IMR-90 (cell line): ENCODE data around the gene WDR3. TPM values are rescaled to one million over a fixed set of nuclear protein-coding genes. Genes with fewer than 3 reads are reported as not detected.

Experiments
- ATAC-seq: fragments of 200-7000 bp; cut with Tn5 transposase; 2 replicates; pipeline ENCODE4 v1.9.1; 2020; ENCODE audit warnings: low read depth, mild to moderate bottlenecking, moderate library complexity
- BruUV-seq: library from RNA; stranded (reverse); fragments of 400-500 nt; replicated peaks from 2 replicates; lab custom pipeline; 2021; lab: Mats Ljungman, UMichigan
- CTCF ChIA-PET: fragments of 300-600 bp; formaldehyde crosslinking; extraction: SDS; loops from one replicate; lab custom pipeline; 2021; ENCODE audit warnings: antibody characterized with exemption; lab: Yijun Ruan, JAX
- POLR2A ChIA-PET: fragments of 300-600 bp; sonication (Branson Sonifier 250); formaldehyde crosslinking; loops from one replicate; lab custom pipeline; 2022; ENCODE audit warnings: antibody characterized with exemption; ENCODE audit not compliant: unreplicated experiment; lab: Charles Lee
- DNase-seq: peaks from one replicate; pipeline ENCODE4 v3.0.0; 2013
- H2AFZ ChIP-seq: replicated peaks from 2 replicates; pipeline ENCODE3; 2013; ENCODE audit warnings: low read length, mild to moderate bottlenecking; ENCODE audit not compliant: poor library complexity
- H2AK5ac ChIP-seq: 2 replicates; pipeline ENCODE4 v1.6.1; 2013; ENCODE audit warnings: low read depth, low read length, inconsistent platforms
- H2AK9ac ChIP-seq: replicated peaks from 2 replicates; pipeline ENCODE3; 2013; ENCODE audit warnings: mild to moderate bottlenecking, low read depth, low read length, moderate library complexity; ENCODE audit not compliant: poor library complexity
- H2BK120ac ChIP-seq: 2 replicates; pipeline ENCODE4 v1.6.1; 2013; ENCODE audit warnings: low read depth, low read length, inconsistent platforms
- H2BK15ac ChIP-seq: 3 replicates; pipeline ENCODE4 v1.6.1; 2013; ENCODE audit warnings: low read depth, low read length, inconsistent platforms
- H2BK20ac ChIP-seq: 2 replicates; pipeline ENCODE4 v1.6.1; 2013; ENCODE audit warnings: low read depth, mild to moderate bottlenecking, inconsistent platforms, low read length, moderate library complexity
- H2BK5ac ChIP-seq: 2 replicates; pipeline ENCODE4 v1.6.1; 2013; ENCODE audit warnings: mild to moderate bottlenecking, low read depth, low read length, inconsistent platforms; ENCODE audit not compliant: poor library complexity, severe bottlenecking
- H3K14ac ChIP-seq: replicated peaks from 2 replicates; pipeline ENCODE4 v1.6.1; 2013; ENCODE audit warnings: low read depth, low read length, inconsistent platforms
- H3K18ac ChIP-seq: 2 replicates; pipeline ENCODE4 v1.6.1; 2013; ENCODE audit warnings: low read depth, low read length, control low read depth
- H3K23ac ChIP-seq: 2 replicates; pipeline ENCODE4 v1.6.1; 2013; ENCODE audit warnings: low read depth, low read length, inconsistent platforms
- H3K27ac ChIP-seq: 2 replicates; pipeline ENCODE4 v1.5.1; 2013; ENCODE audit warnings: mild to moderate bottlenecking, control low read depth, low read length; ENCODE audit not compliant: insufficient read depth
- H3K27me3 ChIP-seq: 2 replicates; pipeline ENCODE4 v1.6.1; 2013; ENCODE audit warnings: low read length; ENCODE audit not compliant: control insufficient read depth, insufficient read depth
- H3K36me3 ChIP-seq: 2 replicates; pipeline ENCODE4 v1.6.1; 2013; ENCODE audit warnings: low read length, mixed read lengths; ENCODE audit not compliant: control insufficient read depth, insufficient read depth
- H3K4ac ChIP-seq: 2 replicates; pipeline ENCODE4 v1.6.1; 2013; ENCODE audit warnings: low read depth, low read length, inconsistent platforms
- H3K4me1 ChIP-seq: 2 replicates; pipeline ENCODE4 v1.6.1; 2013; ENCODE audit warnings: low read length, mixed read lengths; ENCODE audit not compliant: control insufficient read depth, insufficient read depth
- H3K4me2 ChIP-seq: 2 replicates; pipeline ENCODE4 v1.6.1; 2013; ENCODE audit warnings: low read depth, mild to moderate bottlenecking, control low read depth, low read length, moderate library complexity
- H3K4me3 ChIP-seq: 2 replicates; pipeline ENCODE4 v1.5.1; 2013; ENCODE audit warnings: low read depth, mild to moderate bottlenecking, control low read depth, low read length, moderate library complexity; ENCODE audit not compliant: insufficient read depth
- H3K56ac ChIP-seq: 2 replicates; pipeline ENCODE4 v1.6.1; 2013; ENCODE audit warnings: low read length, inconsistent platforms; ENCODE audit not compliant: insufficient read depth; ENCODE audit errors: extremely low read depth
- H3K79me1 ChIP-seq, 2 experiments: 2 replicates each; pipeline ENCODE4 v1.6.1; 2013; ENCODE audit warnings: low read length in 2 of 2, inconsistent platforms in 1 of 2, low read depth in 1 of 2
- H3K9ac ChIP-seq: 2 replicates; pipeline ENCODE4 v1.6.1; 2013; ENCODE audit warnings: low read depth, low read length, control low read depth
- H3K9me1 ChIP-seq: 2 replicates; pipeline ENCODE4 v1.6.1; 2013; ENCODE audit warnings: low read length, inconsistent platforms; ENCODE audit not compliant: insufficient read depth
- H3K9me3 ChIP-seq: 2 replicates; pipeline ENCODE4 v1.6.1; 2013; ENCODE audit warnings: low read length; ENCODE audit not compliant: control insufficient read depth, insufficient read depth
- H4K20me1 ChIP-seq: 2 replicates; pipeline ENCODE4 v1.6.1; 2013; ENCODE audit warnings: low read length, inconsistent platforms; ENCODE audit not compliant: insufficient read depth
- H4K5ac ChIP-seq: 2 replicates; pipeline ENCODE4 v1.6.1; 2013; ENCODE audit warnings: mild to moderate bottlenecking, low read depth, low read length, control low read depth
- H4K8ac ChIP-seq, 2 experiments: 2 replicates each; pipeline ENCODE4 v1.6.1; 2013; ENCODE audit warnings: low read depth in 2 of 2, low read length in 2 of 2, control low read depth in 1 of 2, inconsistent platforms in 1 of 2
- H4K91ac ChIP-seq: 2 replicates; pipeline ENCODE4 v1.6.1; 2013; ENCODE audit warnings: low read depth, low read length, inconsistent platforms; ENCODE audit not compliant: insufficient read depth
- CHD1 ChIP-seq: IDR thresholded peaks from 2 replicates; pipeline ENCODE4 v1.6.1; 2012; ENCODE audit warnings: low read depth, low read length, improper control_type of control experiment
- NFE2L2 ChIP-seq: fragments of 150-350 bp; IDR thresholded peaks from 2 replicates; pipeline ENCODE4 v1.6.1; 2016; ENCODE audit warnings: low read depth, mild to moderate bottlenecking, low read length
- dilution Hi-C: fragments of 300-500 bp; cut with HindIII; formaldehyde crosslinking; loops from one replicate; pipeline ENCODE4 v1.14.3; 2018; ENCODE audit warnings: low sequenced_read_pairs; ENCODE audit not compliant: unreplicated experiment
- in situ Hi-C: fragments of 300-500 bp; cut with MboI; formaldehyde crosslinking; loops from 3 replicates; pipeline ENCODE4 v1.14.3; 2019; ENCODE audit warnings: low sequenced_read_pairs, inconsistent platforms, mixed read lengths
- intact Hi-C: fragments of 100-400 bp; cut with micrococcal nuclease; formaldehyde crosslinking; loops from 2 replicates; pipeline ENCODE4 v1.10.0; 2022
- polyA plus RNA-seq, 3 experiments: library from polyadenylated mRNA; depleted of rRNA; stranded (reverse); fragments of >200 nt; gene quantifications; 2 replicates each; pipeline ENCODE4 v1.2.3, GENCODE V29; 2012; ENCODE audit warnings: low replicate concordance in 1 of 3
- total RNA-seq: library from RNA; depleted of rRNA; stranded (reverse); fragments of >200 nt; gene quantifications from 2 replicates; pipeline ENCODE4 v1.2.3, GENCODE V29; 2012

Gene WDR3
- total and polyA plus RNA-seq, 2 of the 4 experiments (the other 2 are of a cell fraction) = 16.7 to 88.5 TPM

- ATAC-seq = no peak
Measured at GRCh38 chr1:117971777-117972176, 42.2 kb downstream of the WDR3 start.

More at GRCh38 chr1:117971777-117972176, 42.2 kb downstream of the WDR3 start:
- Histone ChIP-seq H3K36me3 (no peaks in the 10 kb centered on the region), H3K27me3 (peaks cover 4% of the 10 kb centered on the region), H3K56ac (no peak overlapping the region), H3K9me3 (no peaks in the 10 kb centered on the region), H2BK120ac (no peak overlapping the region), H3K23ac (no peak overlapping the region), H2BK20ac (no peak overlapping the region), H3K79me1 (no peaks in the 10 kb centered on the region), H2BK5ac (no peak overlapping the region), H4K5ac (no peak overlapping the region), H2BK15ac (no peak overlapping the region), H4K20me1 (no peaks in the 10 kb centered on the region), H4K8ac (no peak overlapping the region), H3K4ac (no peak overlapping the region), H3K4me2 (no peak overlapping the region), H3K18ac (no peak overlapping the region), H3K9ac (no peak overlapping the region), H4K91ac (no peak overlapping the region), H3K27ac (no peak overlapping the region), H2AFZ (no peak overlapping the region), H3K4me3 (no peak overlapping the region), H3K4me1 (no peaks in the 10 kb centered on the region), H3K9me1 (peaks cover 3% of the 10 kb centered on the region), H2AK9ac (no peak overlapping the region), H2AK5ac (no peak overlapping the region), H3K14ac (no peak overlapping the region)
- dilution Hi-C loops = no loop called here
- ChIA-PET CTCF (no interaction called here), POLR2A (no interaction called here)
- no TSS peak for BruUV-seq
- TF ChIP-seq NFE2L2 = peak; percentile 49
- TF ChIP-seq CHD1 = no peak
- DNase-seq = no peak
- in situ Hi-C loops = no loop called here
- intact Hi-C loops = no loop called here
